GM10248 (cell line): ENCODE results near the gene PRKN.

Experiments
- CTCF ChIA-PET: fragments of 300-600 bp; sonication (Branson Sonifier 250); formaldehyde crosslinking; extraction: SDS; loops from one replicate; lab custom pipeline; 2021; ENCODE audit warnings: antibody characterized with exemption; lab: Yijun Ruan, JAX
- POLR2A ChIA-PET: fragments of 350-650 bp; sonication (Branson Sonifier 250); formaldehyde crosslinking; extraction: SDS; loops from one replicate; lab custom pipeline; 2020; ENCODE audit warnings: antibody characterized with exemption; lab: Yijun Ruan, JAX
- DNase-seq: peaks from one replicate; pipeline ENCODE4 v3.0.0; 2012; ENCODE audit errors: extremely low spot score
- TF ChIP-seq, protein P1 (sequence below): IDR thresholded peaks from 2 replicates; pipeline ENCODE4 v1.5.1; 2012; ENCODE audit warnings: mild to moderate bottlenecking, low read depth; ENCODE audit errors: extremely low read depth, missing control alignments, control extremely low read depth

PRKN gene

GRCh38 chr6:162701551-162701950 lies 26.0 kb downstream of the PRKN start:
- ChIA-PET CTCF (interaction anchor here (0.7 to 2.3 kb wide), 2 partner anchors 9 to 13 kb away, joined by 3 to 6 read pairs; no protein-coding TSS in a partner anchor), POLR2A (no interaction called here)
- TF ChIP-seq, protein P1, sequence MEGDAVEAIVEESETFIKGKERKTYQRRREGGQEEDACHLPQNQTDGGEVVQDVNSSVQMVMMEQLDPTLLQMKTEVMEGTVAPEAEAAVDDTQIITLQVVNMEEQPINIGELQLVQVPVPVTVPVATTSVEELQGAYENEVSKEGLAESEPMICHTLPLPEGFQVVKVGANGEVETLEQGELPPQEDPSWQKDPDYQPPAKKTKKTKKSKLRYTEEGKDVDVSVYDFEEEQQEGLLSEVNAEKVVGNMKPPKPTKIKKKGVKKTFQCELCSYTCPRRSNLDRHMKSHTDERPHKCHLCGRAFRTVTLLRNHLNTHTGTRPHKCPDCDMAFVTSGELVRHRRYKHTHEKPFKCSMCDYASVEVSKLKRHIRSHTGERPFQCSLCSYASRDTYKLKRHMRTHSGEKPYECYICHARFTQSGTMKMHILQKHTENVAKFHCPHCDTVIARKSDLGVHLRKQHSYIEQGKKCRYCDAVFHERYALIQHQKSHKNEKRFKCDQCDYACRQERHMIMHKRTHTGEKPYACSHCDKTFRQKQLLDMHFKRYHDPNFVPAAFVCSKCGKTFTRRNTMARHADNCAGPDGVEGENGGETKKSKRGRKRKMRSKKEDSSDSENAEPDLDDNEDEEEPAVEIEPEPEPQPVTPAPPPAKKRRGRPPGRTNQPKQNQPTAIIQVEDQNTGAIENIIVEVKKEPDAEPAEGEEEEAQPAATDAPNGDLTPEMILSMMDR: no peak

GRCh38 chr6:162700966-162701365 lies 26.6 kb downstream of the PRKN start:
- ChIA-PET CTCF (interaction anchor here (2.3 kb wide), 1 partner anchor 10 kb away, joined by 6 read pairs; no protein-coding TSS in a partner anchor), POLR2A (no interaction called here)
- TF ChIP-seq, protein P1: no peak
- DNase-seq: no peak

More at GRCh38 chr6:162701551-162701950, 26.0 kb downstream of the PRKN start:
- no peak for DNase-seq

DNA sequence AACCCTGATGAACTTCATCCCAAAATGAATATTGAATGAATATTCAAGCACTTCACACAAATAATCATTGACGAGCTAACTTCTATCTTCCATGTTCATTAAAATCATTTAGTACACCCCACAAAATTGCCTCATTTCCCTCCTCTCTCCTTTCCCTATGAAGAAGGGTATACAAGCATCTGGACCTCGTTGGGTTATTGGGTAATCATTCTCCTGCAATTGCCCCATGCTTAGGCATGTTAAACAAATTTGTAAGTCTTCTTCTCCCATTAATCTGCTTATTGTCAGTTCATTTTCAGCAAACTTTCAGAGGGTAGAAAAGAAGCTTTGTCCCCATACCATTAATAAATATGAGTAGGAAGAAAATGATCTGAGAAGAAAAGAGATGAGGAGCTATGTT lies 27.6 kb downstream of the PRKN start:
- TF ChIP-seq, protein P1: no peak
- CTCF ChIA-PET: interaction anchor here (2.3 kb wide), 1 partner anchor 11 kb away, joined by 6 read pairs; no protein-coding TSS in a partner anchor
- no peak for DNase-seq
- POLR2A ChIA-PET: no interaction called here

GRCh38 chr6:162698440-162698839 lies 29.1 kb downstream of the PRKN start:
- CTCF ChIA-PET: no interaction called here
- TF ChIP-seq, protein P1: no peak
- no peak for DNase-seq
- POLR2A ChIA-PET: no interaction called here

GRCh38 chr6:162697872-162698403 lies 29.6 kb downstream of the PRKN start:
- TF ChIP-seq, protein P1: no peak
- CTCF ChIA-PET: no interaction called here
- DNase-seq: no peak
- POLR2A ChIA-PET: no interaction called here

DNA sequence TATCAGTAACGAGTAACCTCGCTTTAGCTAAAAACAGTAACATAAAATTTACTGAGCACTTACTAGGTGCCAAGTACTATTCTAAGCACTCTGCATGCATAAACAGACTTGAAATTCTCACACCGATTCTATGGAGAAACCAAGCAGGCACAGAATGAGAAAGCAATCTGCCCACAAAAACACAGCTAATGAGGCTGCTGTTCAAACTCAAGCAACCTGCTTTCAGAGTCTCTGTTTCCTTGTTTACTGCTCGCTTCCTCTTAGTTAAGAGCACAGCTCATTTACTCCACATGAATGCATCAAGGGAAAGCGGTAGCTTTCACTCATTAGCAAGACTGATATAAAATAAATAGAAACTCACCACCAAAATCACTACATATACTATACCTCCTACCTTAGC lies 37.4 kb downstream of the PRKN start:
- ChIA-PET POLR2A (no interaction called here), CTCF (no interaction called here)
- TF ChIP-seq, protein P1: no peak
- DNase-seq: no peak
